Progenitor cell of endocrine pancreas (in vitro differentiated cells): ENCODE data around the gene CXCL5. TPM values are rescaled to one million over a fixed set of nuclear protein-coding genes. Genes with fewer than 3 reads are reported as not detected.
A peak's percentile ranks its signal among the peaks of the same experiment; 100 is the strongest.

Experiments used
- DNase-seq: peaks from one replicate; pipeline ENCODE4 v3.0.0; 2021; ENCODE audit warnings: low spot score; ENCODE audit not compliant: unreplicated experiment
- H3K27ac Mint-ChIP-seq: 2 replicates; pipeline ENCODE4 v1.8.0; 2021; ENCODE audit warnings: mild to moderate bottlenecking, moderate library complexity, mixed read lengths
- H3K27me3 Mint-ChIP-seq: 2 replicates; pipeline ENCODE4 v1.8.0; 2021; ENCODE audit warnings: mixed read lengths
- H3K36me3 Mint-ChIP-seq: 2 replicates; pipeline ENCODE4 v1.8.0; 2022; ENCODE audit warnings: mixed read lengths; ENCODE audit not compliant: insufficient read depth
- H3K4me1 Mint-ChIP-seq: 2 replicates; pipeline ENCODE4 v1.8.0; 2021; ENCODE audit warnings: low read depth, mixed read lengths
- H3K4me3 Mint-ChIP-seq: 2 replicates; pipeline ENCODE4 v1.8.0; 2021; ENCODE audit warnings: low read depth, mild to moderate bottlenecking, moderate library complexity, mixed read lengths
- H3K9me3 Mint-ChIP-seq: 2 replicates; pipeline ENCODE4 v1.8.0; 2021; ENCODE audit warnings: low read depth, mixed read lengths
- total RNA-seq: library from RNA; stranded (reverse); gene quantifications from 2 replicates; pipeline ENCODE4 v1.2.1, GENCODE V29; 2021
- TF ChIP-seq, protein P1 (sequence below): fragments of 200-600 bp; sonication (generic); IDR thresholded peaks from one replicate; pipeline ENCODE4 v1.5.0; 2021; ENCODE audit warnings: antibody characterized with exemption, mild to moderate bottlenecking; ENCODE audit not compliant: unreplicated experiment

CXCL5 gene
- total RNA-seq, 1 donor from 2014 or later = 0.34 TPM

DNA sequence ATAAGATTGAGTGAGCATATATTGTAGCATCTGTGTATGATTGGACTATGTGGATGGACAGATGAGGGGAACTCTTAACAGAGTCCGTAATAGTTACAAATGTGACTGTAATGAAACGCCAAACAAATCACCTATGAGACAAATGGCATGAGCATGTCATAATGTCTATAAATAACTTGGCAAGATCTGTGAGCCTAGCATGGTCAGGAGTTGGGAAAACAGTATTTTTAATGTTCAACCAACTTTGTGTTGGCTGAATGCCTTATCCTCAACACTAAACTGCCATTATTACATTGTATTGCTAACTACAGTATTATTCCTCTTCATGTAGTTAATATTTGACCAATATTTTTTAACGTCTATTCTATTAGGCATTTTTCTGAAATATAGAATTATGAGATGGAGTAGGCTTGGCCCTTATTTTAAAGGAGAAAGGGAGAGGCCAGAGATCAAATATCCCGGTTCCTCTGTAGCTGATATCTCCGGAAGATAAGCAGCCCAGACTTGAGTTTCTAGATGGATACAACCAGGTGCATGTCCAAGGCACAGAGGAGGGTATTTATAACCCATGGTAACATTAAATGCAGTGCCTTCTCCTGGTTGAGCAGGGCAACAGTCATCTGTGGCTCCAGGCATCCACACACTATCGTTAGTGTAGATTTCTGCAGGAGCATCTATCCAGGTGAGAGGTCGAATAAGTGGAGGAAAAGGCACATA lies 49.3 kb downstream of the CXCL5 start:
- no peak overlapping the region for H3K27ac Mint-ChIP-seq
- TF ChIP-seq, protein P1, sequence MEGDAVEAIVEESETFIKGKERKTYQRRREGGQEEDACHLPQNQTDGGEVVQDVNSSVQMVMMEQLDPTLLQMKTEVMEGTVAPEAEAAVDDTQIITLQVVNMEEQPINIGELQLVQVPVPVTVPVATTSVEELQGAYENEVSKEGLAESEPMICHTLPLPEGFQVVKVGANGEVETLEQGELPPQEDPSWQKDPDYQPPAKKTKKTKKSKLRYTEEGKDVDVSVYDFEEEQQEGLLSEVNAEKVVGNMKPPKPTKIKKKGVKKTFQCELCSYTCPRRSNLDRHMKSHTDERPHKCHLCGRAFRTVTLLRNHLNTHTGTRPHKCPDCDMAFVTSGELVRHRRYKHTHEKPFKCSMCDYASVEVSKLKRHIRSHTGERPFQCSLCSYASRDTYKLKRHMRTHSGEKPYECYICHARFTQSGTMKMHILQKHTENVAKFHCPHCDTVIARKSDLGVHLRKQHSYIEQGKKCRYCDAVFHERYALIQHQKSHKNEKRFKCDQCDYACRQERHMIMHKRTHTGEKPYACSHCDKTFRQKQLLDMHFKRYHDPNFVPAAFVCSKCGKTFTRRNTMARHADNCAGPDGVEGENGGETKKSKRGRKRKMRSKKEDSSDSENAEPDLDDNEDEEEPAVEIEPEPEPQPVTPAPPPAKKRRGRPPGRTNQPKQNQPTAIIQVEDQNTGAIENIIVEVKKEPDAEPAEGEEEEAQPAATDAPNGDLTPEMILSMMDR = no peak
- peaks cover 18% of the 10 kb centered on the region for H3K27me3 Mint-ChIP-seq
- H3K36me3 Mint-ChIP-seq = no peaks in the 10 kb centered on the region
- no peak for DNase-seq
- H3K4me3 Mint-ChIP-seq = no peak overlapping the region
- H3K4me1 Mint-ChIP-seq = peaks cover 18% of the 10 kb centered on the region
- peaks cover under 1% of the 10 kb centered on the region for H3K9me3 Mint-ChIP-seq

DNA sequence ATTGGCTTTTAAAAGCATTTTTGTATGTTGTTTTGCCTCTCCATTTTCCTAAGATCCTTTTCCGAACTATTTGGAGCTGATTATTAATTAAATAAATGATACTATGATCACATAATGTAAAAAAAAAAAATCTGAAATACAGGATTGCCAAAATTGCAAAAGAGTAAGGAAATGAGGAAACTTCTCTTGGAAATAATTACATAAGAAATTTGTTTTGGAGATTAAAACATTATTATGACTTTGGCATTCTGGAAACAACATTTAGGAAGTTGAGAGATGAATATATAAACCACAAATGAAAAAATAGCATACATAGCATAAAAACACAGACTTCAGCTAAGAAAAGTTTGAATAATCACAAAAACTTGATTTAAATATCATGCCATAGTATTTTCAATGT lies 50.2 kb downstream of the CXCL5 start:
- H3K36me3 Mint-ChIP-seq = no peaks in the 10 kb centered on the region
- no peak overlapping the region for H3K4me3 Mint-ChIP-seq
- H3K27ac Mint-ChIP-seq = no peak overlapping the region
- H3K4me1 Mint-ChIP-seq = peaks cover 21% of the 10 kb centered on the region
- no peaks in the 10 kb centered on the region for H3K9me3 Mint-ChIP-seq
- no peak for DNase-seq
- H3K27me3 Mint-ChIP-seq = peaks cover 24% of the 10 kb centered on the region
- TF ChIP-seq, protein P1 = no peak

DNA sequence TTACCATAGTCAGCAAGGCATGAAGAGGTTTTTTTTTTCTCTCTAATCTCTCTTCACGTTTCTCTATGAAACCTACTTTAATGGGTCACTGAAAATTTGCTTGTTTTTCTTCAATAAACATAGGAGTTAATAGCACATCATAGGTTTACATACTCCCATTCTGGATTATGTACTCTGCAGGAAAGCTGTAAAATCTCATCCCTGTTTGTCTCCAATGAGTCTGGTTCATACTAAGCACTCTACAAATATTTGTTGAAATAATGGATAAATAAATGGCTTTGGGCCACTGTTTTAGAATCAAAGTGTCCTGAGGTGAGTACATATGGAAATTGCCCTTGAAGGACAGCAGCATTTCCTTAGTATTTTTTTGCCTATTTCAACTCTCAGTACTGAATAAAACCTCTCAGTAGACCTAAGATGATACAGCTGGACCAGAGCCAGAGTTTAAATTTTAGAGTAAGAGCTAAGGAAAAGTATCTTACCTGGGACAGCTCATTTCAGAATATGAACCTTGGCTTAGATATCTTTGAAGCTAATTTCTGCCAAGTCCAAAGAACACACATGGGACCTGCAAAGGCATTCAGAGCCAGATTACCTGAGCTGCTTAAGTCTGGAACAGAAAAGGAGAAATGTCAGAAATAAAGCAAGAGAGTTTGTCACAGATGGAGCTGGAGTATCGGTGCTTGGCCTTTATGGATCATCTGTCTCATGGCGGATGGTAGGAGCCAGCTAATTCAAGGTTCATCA lies 51.1 kb downstream of the CXCL5 start:
- TF ChIP-seq, protein P1 = no peak
- H3K4me3 Mint-ChIP-seq = no peak overlapping the region
- peaks cover 32% of the 10 kb centered on the region for H3K27me3 Mint-ChIP-seq
- H3K4me1 Mint-ChIP-seq = peaks cover 25% of the 10 kb centered on the region
- no peaks in the 10 kb centered on the region for H3K36me3 Mint-ChIP-seq
- no peak for DNase-seq
- no peaks in the 10 kb centered on the region for H3K9me3 Mint-ChIP-seq
- no peak overlapping the region for H3K27ac Mint-ChIP-seq

DNA sequence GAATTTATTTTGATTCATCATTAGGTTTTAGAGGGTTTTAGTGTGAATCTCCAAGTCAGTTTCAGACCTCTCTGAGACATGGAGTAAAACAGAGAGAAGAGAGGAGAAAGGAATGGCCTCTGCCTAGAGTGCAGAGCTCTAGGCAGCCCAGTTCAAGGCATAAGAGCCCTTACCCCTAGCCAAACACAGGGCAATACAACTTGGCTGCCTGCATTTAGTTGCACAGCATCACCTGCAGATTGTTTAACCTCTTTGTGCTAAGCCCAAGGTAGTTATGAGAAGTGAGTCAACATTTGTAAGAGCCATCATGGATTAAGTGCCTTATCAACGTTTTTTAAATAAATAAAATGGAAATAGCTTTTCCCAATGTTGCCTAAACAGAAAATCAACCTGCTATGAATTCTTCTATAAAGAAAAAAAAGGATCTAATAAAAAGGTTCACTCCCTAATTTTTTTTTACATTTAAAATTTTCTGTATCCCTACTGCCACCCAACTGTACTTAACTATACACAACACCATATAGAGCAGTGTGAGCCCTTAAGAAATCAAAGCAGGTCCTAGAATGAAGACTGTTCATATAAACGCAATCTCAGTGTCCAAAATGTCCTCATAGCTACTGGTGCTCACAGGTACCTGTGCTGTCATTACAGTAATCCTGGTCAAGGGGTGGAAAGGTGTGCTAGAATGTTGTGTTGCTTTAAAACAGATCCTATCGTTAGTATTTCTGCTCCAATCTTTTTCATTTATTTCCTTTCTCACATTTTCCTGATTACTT lies 52.6 kb downstream of the CXCL5 start:
- H3K36me3 Mint-ChIP-seq = no peaks in the 10 kb centered on the region
- H3K9me3 Mint-ChIP-seq = no peaks in the 10 kb centered on the region
- TF ChIP-seq, protein P1 = no peak
- H3K27ac Mint-ChIP-seq = no peak overlapping the region
- peaks cover 32% of the 10 kb centered on the region for H3K27me3 Mint-ChIP-seq
- no peak for DNase-seq
- peaks cover 40% of the 10 kb centered on the region for H3K4me1 Mint-ChIP-seq
- H3K4me3 Mint-ChIP-seq = peak overlapping the region; percentile 77

Other genes with a start within 250 kb of the CXCL5 start
- 0.44 and 1.1 TPM in 2 replicates for gene CXCL6, start 162.0 kb downstream of the CXCL5 start, total RNA-seq
- gene PF4V1, start 145.4 kb downstream of the CXCL5 start, total RNA-seq = not detected in 2 replicates
- 2.7 and 3.6 TPM in 2 replicates for gene CXCL1, start 129.3 kb downstream of the CXCL5 start, total RNA-seq
- gene PF4, start 16.6 kb downstream of the CXCL5 start, total RNA-seq = 1.2 TPM in 1 of 2 replicates, not detected in the other
- not detected in 2 replicates for gene PPBP, start 10.5 kb downstream of the CXCL5 start, total RNA-seq
- 1.7 and 1.8 TPM in 2 replicates for gene CXCL3, start 40.0 kb upstream of the CXCL5 start, total RNA-seq
- 0.50 and 0.78 TPM in 2 replicates for gene CXCL2, start 100.5 kb upstream of the CXCL5 start, total RNA-seq
- gene MTHFD2L, start 159.4 kb upstream of the CXCL5 start, total RNA-seq = 21.1 and 23.3 TPM in 2 replicates